Cardiac septum (tissue), 1 donor: Measurements from ENCODE around the gene C11orf91. TPM values are rescaled to one million over a fixed set of nuclear protein-coding genes. Genes with fewer than 3 reads are reported as not detected.
"Not testable (repeated sequence)": the region's sequence is repeated elsewhere in the genome, so short reads cannot be mapped to it uniquely, and the experiment has no call there.

Experiments
- DNase-seq: peaks from one replicate; pipeline ENCODE4 v3.0.0-alpha.2; 2020; ENCODE audit warnings: low spot score
- intact Hi-C: fragments of 100-400 bp; cut with DNase I; formaldehyde crosslinking; loops from one replicate; pipeline ENCODE4 v1.14.0; 2022
- long read RNA-seq: library from polyadenylated mRNA; unstranded; transcript quantifications from one replicate; pipeline ENCODE4 v2.0.0, GENCODE V29; 2021
- total RNA-seq: library from RNA; stranded (reverse); fragmentation: NEBNext Ultra II Directional; extraction: Animal tissue kit (Norgen Biotek cat#: 25700); gene quantifications from one replicate; pipeline ENCODE4 v1.2.1, GENCODE V29; 2021
- donor health status: DM: no; HTN: no; CAD: no.

Gene C11orf91
- 1.4 TPM for total RNA-seq
- long read RNA-seq, result 0 reads

- intact Hi-C loops, result loop anchor here (2.0 to 5.0 kb wide), 2 partner anchors 34 to 443 kb away; partner anchors contain the start of gene HIPK3
- DNase-seq, result peak; percentile 99
Measured at GRCh38 chr11:33700502-33701271, at the start of gene C11orf91. Gene C11orf91 (minus strand): TSS chr11:33700826. CDS start chr11:33700740, 86 bp downstream.

GRCh38 chr11:33747979-33748378 is 47.4 kb upstream of the C11orf91 start:
- intact Hi-C loops, result no loop called here
- DNase-seq, result no peak

DNA sequence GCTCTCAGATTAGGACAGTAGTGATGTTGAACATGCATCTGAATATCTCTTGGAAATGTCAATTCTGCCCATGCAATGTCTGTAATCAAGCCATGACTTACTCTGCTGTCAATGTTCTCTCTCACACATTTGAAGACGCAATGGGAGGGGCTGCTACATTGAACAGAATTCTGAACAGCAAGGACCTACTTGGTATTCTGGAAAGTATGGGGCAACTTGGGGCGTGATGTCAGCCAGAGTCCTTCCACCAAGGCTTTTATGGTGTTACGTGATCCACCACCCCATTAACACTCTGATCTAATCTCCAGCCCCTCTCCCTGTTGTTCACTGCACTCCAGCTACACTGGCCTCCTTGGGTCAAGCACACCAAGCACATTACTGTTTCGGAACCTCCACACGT is 42.7 kb upstream of the C11orf91 start:
- DNase-seq, result no peak
- intact Hi-C loops, result loop anchor here (5.0 kb wide), 1 partner anchor 201 kb away; no protein-coding TSS in a partner anchor

- intact Hi-C loops, result loop anchor here (5.0 kb wide), 1 partner anchor 200 kb away; no protein-coding TSS in a partner anchor
Measured at GRCh38 chr11:33742249-33742851, 41.7 kb upstream of the C11orf91 start.

GRCh38 chr11:33741806-33742205 is 41.2 kb upstream of the C11orf91 start:
- DNase-seq, result no peak
- intact Hi-C loops, result loop anchor here (5.0 kb wide), 1 partner anchor 200 kb away; no protein-coding TSS in a partner anchor

More at GRCh38 chr11:33742249-33742851, 41.7 kb upstream of the C11orf91 start:
- DNase-seq, result no peak

- no peak for DNase-seq
- intact Hi-C loops, result loop anchor here (5.0 kb wide), 2 partner anchors 375 to 480 kb away; partner anchors contain the start of gene HIPK3
Measured at GRCh38 chr11:33737362-33737821, 36.8 kb upstream of the C11orf91 start.

GRCh38 chr11:33736148-33736812 is 35.7 kb upstream of the C11orf91 start, which contains the start of gene CD59:
Gene CD59 (minus strand): TSS chr11:33736423. CDS start chr11:33722445, 13,978 bp downstream.
- DNase-seq, result peak; percentile 99
- intact Hi-C loops, result loop anchor here (5.0 kb wide), 2 partner anchors 374 to 479 kb away; partner anchors contain the start of gene HIPK3

DNA sequence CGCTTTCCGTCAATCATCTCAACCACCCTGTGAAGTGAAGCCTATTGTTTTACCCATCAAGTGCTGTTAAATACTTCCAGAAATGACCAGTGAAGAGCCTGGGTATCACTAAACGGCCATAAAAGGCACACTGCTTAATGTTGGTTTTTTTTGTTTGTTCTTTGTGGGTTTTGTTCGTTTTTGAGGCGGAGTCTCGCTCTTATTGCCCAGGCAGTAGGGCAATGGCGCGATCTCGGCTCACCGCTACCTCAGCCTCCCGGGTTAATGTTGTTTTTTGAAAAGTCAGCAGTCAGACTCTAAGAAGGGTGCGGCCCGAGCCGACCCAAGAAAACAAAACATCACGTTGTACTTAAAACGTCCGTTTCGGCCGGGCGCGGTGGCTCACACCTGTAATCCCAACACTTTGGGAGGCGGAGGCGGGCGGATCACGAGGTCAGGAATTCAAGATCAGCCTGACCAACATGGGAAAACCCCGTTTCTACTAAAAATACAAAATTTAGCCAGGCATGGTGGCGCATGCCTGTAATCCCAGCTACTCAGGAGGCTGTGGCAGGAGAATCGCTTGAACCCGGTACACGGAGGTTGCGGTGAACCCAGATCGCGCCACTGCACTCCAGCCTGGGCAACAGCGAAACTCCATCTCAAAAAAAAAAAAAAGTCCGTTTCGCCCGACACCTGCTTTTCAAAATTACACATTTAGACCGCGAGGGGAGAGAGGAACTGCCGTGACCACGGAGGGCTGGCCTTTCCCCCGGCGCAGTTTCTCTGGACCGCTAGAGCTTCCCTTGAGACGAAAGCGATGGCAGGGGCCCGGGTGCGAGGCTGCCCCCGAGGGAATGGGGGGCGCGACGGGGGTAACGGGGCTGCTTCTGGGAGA is 34.9 kb upstream of the C11orf91 start:
- intact Hi-C loops, result loop anchor here (2.0 to 5.0 kb wide), 4 partner anchors 35 to 478 kb away; partner anchors contain the start of genes C11orf91 and HIPK3
- DNase-seq, result peak; percentile 81

DNA sequence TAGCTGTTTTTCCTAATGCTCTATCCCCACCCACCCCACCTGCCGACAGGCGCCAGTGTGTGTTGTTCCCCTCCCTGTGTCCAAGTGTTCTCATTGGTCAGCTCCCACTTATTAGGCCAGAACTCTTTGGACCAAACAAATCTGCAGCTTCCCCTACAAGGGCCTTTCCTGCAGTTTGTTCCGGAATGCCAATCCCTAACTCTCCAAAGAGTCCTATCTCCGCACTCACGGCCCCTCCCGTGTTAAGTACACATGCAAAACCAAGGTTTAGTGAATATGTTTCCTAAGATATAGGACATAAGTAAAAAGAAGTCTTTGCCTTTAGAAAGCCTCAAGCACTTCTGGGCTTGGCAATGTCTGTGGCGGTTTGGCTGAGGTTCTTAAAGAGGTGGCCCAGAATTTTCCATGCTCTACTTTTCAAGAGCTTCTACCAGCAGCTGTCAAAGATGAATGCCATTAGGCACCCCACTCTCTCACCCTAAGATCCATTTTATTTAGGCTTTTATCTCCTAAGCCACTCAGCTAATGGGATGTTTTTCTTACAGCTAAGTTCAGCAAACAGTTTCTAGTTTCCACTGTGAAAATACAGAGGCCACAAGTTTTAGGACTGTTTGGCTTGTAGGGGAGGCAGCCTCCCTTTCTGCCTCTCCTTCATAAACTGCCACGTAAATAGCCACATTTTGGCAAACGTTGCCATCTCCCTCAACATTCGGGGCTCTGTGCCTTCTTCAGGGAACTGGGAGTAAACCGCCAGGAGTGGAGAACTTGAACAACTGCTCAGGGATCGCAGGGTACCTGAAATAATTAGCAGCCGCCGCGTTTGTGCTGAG is 34.0 kb upstream of the C11orf91 start:
- DNase-seq, result no peak
- intact Hi-C loops, result loop anchor here (2.0 to 5.0 kb wide), 4 partner anchors 34 to 477 kb away; partner anchors contain the start of genes C11orf91 and HIPK3

- no peak for DNase-seq
- intact Hi-C loops, result loop anchor here (2.0 kb wide), 2 partner anchors 33 to 43 kb away; partner anchors contain the start of gene C11orf91
Measured at GRCh38 chr11:33733980-33734379, 33.4 kb upstream of the C11orf91 start.

- intact Hi-C loops, result no loop called here
- no peak for DNase-seq
Measured at GRCh38 chr11:33731723-33732531, 31.3 kb upstream of the C11orf91 start.

- DNase-seq, result no peak
- intact Hi-C loops, result no loop called here
Measured at GRCh38 chr11:33730716-33731115, 30.1 kb upstream of the C11orf91 start.

GRCh38 chr11:33729072-33729664 is 28.5 kb upstream of the C11orf91 start:
- intact Hi-C loops, DNase-seq: not testable (repeated sequence)

- DNase-seq, intact Hi-C loops: not testable (repeated sequence)
Measured at GRCh38 chr11:33727539-33727938, 26.9 kb upstream of the C11orf91 start.

DNA sequence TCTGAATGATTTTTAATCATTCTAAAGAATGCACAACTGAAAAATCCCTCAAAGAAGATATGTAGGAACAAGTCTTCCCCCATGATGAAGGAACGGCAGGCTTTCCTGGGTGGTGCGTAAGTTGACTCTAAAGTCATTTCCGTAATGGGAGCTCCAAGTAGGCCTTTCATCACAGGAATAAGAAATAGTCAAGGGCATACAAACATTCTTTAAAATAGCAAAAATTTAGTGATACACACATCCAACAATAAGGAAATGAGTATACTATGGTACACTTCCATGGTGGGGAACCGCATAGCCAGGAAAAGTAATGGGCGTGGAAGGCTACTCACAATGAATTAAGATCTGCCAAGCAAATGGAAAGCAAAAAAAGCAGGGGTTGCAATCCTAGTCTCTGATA is 24.9 kb upstream of the C11orf91 start:
- DNase-seq, result no peak
- intact Hi-C loops, result no loop called here

DNA sequence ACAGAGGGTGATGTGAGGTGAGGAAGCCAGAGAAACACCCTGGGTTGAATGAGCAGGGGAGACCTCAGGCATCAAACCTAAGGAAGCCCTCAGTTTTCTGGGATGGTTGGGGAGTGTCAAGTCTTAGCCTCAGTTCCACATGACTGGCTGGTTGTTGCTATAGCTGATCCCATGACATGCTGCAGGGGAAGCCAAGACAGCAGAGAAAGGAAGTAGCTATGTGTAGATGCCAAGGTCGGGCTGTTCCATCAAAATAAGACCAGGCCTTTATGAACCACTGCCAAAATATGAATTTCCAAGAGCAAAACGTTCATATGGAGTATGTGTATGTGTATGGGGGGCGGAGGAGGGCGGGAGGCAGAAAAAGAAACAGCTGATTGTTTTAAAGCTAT is 24.0 kb upstream of the C11orf91 start:
- intact Hi-C loops, result no loop called here
- DNase-seq, result no peak
